ENCODE results near the gene ARID5B.
"Not testable (repeated sequence)": the region's sequence is repeated elsewhere in the genome, so short reads cannot be mapped to it uniquely, and the experiment has no call there.

ARID5B gene

DNA sequence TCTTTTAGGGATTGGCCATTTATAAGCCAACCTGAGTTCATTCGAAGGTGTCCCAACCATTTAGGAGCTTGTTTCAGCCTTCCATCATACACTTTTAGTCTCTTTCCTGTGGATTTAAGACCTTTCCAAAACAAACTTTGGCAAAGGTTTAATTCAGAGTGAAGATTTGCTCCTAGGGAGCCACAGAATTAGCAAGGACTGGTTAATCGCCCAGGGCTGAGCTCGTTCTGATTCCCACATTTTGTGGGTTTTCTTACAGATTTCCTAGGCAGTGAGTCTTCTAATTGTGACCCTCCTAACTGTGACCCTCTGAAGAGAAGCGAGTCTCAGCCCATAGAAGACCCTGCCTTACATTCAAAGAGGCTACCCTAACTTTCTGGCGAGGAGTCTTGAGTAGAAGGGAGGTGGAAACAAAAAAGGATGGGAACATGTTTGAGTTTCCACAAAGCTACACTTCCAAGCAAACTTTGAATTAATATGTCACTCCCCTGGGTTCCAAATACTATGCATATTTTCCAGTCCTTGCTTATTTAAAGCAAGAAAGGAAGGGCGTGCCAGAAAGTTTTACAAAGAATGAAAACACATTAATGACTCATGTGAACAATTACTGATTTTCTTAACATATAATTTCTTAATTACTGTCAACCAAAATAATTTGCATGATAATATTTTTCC lies 118.3 kb downstream of the ARID5B start:
- no peak for DNase-seq

DNA sequence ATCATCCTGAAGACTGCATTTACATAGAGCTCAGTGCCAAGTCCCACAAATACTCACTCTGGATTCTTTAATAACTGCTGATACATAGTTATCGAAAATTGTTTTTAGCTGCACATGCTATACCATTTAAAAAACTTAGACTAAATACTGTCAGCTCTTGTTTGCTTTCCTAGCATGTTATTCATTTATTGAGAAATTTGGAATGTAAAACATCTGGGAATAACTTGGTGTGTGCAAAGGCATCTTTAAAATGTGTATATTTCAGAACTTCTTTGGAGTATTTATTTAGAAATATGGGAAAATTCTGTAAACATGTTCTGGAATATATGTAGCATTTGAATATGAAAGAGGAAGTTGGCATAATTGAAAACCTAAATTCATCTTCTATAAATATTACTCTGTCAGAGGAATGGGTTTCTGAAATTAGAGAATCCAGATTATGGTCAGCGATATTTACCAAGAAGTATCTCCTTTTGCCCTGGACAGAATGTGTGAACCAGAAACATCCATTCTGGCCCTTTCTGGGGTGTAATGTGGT lies 119.7 kb downstream of the ARID5B start:
- DNase-seq: no peak

DNA sequence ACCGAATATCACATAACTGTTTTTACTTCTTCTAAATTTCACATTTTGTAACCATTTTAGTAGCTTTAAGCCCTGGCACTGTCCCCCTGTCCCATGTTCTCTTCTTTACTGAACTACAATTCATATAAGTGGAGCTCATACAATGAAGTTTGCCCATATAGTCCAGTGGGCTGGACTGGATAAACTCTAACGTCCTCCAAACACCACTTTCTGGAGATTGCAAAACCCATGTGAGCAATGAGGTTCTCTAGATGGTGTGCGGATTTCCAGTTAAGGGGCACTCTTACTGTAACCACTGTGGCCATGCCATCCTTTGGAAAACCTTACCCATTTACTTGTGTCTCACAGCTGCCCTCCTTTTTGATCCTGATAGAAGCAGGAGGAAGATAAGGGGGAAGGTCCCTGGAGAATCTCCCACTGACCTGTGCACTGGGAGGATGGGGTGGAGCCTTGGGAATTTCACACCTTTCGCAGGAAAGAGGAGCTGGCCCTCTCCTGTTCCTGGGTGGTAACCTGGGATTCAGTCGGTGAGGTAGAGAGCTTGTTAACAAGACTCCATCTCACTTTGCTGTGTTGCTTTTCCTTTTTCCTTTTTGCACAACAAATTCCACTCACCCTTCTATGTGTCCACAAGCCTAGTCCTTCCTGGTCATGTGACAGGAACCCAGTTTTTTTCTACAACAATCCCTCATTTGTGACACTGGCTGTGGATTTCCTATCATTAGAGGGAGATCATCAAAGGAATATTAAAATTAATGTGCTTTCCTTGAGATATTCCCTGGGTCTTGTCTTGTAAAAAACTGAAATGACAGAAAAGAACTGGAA lies 120.7 kb downstream of the ARID5B start:
- DNase-seq: no peak

DNA sequence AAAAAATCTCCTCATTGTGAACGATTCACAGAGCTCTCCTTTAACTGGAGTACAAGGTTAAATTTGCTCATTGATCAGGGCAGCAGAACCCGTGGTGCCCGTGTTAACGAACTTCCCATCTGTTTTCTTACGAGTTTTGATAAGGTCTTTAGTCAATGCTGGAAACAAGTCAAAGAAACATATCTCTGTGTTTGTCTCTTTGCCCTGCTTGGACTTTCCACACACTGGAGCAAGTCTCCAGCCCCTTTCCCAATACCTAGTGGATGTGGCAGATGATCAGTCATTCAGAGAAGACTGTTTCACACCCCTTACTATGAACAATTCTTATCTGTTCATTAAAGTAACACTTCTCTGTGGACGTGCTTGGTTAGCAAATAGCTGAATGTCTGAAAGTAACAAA lies 121.3 kb downstream of the ARID5B start:
- no peak for DNase-seq

DNA sequence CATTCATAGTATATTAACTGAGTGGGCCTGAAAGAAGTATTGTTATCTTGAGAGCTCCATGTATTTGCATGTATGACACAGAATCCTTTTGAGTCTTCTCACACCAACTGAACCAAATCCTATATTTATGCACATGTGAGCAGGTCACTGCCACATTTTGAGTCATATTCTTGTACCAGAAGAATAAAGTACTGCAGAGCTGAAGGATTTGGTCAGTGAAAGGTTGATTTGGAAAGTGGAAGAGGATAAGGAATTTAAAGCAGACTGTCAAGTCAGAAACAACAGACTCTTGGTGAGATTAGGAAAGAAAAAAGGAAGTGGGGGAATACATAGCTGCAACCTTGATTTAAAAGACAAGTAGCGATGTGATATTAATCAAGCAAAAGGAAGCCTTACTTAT lies 121.8 kb downstream of the ARID5B start:
- no peak for DNase-seq

DNA sequence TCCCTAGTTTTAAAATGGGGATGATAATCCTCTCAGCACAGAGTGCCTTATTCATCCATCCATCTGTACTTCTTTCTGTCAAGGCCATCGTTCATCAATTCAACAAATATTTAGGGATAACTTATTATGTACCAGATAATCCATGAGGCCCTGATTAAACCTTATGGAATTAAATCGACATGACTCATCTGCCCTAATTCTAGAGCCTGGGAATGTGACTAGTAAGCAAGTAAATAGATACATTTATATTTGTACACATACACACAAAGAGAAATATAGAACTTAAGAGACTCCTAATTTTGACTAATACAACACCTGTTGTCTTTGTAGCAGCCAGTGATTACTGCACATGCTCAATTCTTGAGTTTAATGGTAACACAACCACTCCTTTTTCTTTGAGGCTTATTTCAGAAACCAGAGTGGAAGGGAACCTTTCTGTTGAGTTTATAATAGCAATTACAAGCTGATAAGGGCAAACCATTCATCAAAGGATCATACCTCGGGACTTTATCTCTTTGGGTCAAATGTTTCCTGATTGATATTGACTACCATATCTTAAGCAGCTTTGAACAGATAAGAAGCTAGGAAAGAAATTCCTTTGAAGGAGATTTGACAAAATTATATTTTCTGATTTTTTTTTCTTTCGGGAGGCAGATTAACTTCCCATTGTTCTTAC lies 122.7 kb downstream of the ARID5B start:
- DNase-seq: no peak

DNA sequence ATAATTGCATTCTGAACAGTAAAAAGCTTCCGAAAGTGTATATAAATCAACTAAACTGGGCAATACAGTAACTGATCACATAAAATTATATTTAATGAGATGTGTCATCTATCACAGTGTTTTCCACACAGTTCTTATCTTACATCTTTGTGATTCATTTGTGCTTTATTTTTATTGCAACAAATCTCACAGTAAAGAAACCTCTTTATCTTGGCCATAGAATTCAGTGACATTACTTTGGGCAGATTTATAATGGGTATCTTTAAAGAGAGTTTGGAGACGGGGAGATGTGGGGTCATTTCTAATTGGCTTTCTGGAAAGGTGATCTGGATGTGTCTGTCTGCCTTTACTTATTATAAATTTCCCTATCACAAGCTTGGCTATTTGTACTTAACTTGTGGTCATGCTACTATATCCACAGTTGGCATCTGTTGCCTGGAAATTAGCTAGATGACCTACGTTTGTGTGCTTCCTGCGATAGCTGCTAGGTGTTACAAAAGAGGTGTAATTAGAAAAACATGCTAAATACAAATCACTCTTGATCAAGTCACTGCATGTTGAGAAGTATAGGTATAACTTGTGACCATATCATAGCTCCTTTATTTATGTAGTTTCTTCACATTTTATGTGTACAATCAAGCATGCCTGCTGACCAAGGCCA lies 123.8 kb downstream of the ARID5B start:
- no peak for DNase-seq

DNA sequence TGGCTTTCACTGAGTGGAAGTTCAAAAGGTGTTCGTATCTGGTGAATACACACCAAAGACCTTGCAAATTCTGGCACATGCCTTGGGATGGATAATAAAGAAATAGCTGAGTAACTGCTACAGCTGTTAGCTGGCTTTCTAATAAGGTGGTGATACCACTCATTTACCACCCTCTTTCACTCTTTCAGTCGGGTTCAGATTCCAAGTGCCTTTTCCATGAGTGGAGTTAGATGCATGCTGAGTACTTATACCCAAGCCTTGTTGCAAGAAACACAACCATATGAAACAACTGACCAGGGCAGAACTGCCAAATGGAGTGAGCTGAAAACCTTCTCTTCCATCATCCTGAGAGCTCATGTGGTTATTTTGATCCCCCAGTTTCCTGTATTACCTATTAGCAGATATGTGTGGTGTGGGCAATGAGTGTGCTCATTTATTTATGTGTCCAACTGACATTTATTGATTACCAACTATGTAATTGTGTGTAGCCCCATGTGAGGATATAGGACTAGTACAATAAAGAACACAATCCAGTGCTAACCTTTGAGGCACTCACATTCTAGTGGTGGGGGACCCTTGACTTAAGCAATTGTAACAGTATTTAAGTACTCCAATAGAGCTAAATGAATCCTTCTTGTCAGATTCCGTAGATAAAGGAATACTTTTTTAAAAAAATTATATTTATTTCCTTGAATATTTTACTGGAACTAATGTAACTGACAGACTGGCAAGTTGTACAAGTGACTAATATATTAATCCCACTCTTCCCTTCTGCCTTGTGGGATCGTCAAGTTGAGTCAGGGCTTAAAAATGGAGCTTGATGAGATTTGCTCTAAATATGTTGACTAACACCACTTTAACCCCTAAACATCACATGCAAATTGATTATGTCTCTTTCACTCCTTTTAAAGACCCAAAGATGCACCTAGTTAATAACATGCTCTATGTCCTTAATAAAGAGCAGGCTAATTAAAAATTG lies 124.7 kb downstream of the ARID5B start:
- no peak for DNase-seq

DNA sequence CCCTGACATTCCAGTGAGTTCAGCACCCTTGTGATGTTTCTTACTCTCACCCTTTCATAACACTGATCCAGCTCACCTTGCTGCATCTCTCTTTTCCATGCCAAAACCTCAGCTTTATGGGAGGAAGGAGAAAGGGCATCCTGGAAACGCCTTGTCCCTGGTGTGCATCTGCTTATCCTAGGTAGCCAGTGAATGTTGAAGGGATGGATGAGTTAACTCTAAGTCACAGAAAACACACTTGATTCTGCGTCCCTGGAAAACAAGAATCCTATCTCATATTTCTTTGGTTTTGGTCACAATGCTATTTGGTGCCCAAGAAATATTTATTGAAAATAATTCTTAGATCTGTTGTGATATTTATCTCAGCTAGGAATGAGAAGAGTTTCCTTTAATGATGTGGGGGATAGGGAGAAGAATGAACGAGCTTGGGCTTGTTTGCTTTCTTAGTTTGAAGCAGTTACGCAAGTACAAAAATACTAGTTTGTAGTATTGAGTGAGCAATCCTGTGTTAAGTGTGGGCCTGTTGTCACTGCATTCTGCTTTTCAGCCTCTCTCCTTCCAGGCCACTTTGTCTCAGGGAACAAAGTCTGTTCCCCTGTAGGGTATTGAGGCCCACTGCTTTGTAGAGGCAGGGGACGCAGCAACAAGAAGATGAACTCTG lies 126.5 kb downstream of the ARID5B start:
- no peak for DNase-seq

DNA sequence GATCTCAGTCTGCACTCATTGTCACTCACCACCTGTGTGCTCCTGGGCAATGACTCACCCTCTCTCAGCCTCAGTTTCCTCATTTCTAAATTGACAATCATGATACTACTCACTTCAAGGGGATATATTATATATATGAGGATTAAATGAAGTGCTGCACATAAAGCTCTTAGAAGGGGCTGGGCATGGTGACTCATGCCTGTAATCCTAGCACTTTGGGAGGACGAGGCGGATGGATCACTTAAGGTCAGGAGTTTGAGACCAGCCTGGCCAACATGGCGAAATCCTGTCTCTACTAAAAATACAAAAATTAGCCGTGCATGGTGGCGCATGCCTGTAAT lies 127.0 kb downstream of the ARID5B start:
- not testable (repeated sequence) for DNase-seq

DNA sequence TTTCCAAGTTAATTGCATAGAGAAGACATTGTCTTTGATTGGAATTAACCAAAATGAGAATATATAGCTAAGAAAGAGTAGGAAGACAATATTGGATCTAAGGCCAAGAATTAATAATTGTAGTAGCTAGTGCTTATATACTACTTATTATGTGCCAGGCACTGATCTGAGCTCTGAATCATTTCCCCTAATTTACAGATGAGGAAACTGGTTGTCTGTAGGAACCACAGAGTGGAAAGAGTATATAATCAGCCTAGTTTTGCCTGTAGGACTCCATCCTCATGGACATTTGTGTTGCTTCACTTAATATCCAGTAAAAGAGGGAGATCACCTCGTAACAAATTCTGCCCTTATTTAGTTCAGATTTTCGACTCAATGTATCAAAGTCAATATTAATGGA lies 127.9 kb downstream of the ARID5B start:
- no peak for DNase-seq

DNA sequence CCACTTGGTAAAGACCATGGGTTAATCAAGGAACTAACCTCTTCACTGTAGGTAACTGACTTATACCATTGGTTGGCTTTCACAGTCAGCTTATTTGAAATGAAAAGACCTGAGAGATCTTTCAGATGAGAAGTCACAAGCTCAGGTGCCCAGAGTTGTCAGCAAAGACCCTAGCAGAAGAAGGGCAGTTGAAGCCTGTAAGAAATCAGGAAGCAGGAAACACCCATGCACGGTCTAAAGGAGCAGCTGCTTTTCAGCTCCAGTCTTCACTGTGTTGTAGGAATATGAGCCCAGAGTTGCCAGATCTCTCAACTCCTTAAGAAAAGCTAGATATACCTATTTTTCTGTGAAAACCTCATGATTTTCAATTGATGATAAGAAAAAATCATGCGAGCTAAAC lies 130.0 kb downstream of the ARID5B start:
- no peak for DNase-seq

DNA sequence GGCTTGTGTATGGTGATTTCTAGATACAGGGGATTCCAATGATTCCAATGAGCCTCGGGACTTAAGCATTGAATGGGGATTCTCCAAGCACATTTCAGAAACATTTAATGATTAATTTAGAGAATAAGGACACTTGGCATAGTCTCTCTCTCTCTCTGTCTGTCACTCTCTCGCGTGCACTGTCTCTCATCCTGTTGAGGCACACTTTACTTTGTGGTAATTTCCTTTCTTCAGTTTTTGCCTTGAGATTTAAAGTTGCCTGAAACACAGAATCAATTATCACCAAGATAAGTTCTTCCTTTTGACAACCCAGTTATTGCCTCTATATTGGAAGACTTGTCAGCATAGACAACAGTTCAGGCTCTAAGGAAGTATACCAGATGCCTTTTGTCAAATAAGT lies 131.6 kb downstream of the ARID5B start:
- no peak for DNase-seq

DNA sequence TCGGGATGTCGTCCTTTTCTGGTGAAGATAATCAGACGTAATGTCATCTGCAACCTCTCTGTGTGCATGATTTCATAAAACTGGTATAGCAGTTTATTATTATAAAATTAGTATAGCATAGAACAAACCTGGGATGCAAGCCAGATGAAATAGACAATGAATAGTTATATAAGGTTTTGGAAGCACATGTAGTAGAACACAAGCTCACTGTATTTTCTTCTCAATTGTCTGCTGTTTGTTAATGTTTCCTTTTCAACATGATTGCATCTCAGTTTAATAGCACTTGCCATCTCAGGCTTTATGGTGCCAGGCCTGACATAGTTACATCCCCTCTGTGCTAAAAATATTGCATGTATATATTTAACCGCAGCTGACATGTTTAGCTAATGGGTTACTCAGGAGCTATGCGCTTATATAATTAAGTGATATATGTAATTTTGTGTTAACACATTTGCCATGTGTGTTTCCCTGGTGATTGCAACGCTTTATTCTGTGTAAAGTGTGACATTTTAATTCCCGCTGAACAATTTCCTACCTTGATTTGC lies 132.7 kb downstream of the ARID5B start:
- DNase-seq: no peak

DNA sequence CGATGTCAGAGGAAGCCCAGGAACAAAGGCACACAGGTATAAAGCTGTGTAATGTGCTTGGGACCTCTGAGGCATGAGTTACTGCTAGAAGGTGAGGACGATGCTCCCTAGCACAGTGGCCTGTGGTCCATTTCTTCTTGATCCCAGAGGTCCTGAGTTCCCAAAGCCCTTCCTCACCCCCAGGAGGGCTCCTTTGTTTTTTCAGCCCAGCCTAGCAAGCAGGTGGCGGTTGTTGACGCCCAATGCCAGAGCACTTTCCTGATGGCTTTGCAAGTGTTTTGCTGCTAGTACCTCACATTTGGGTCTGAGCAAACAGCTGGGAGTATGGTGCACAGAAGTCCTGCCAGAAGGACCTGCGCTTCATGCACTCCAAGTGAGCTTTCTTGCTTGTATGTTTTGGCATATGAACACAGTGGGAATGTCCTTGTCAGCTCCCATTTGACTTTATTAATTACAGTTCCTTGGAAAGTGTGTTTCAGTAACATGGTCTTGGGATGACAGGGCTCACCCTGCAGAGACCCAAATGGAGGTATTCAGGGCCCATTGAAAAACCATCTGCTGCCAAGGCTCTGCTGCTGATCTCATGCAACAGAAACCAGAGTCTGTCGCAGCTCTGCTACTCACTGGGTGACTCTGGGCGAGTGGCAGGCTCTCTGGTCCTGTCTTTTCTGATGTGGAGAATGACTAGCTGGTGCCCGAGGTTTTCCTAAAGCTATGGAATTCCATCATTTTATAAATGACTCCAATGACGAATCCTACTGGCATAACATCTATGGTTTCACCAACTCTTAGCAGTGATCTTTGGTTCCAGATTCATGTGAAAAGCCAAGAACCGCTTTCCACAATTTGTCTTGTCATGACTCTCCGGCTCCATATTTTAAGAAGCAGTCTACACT lies 134.9 kb downstream of the ARID5B start:
- DNase-seq: no peak

DNA sequence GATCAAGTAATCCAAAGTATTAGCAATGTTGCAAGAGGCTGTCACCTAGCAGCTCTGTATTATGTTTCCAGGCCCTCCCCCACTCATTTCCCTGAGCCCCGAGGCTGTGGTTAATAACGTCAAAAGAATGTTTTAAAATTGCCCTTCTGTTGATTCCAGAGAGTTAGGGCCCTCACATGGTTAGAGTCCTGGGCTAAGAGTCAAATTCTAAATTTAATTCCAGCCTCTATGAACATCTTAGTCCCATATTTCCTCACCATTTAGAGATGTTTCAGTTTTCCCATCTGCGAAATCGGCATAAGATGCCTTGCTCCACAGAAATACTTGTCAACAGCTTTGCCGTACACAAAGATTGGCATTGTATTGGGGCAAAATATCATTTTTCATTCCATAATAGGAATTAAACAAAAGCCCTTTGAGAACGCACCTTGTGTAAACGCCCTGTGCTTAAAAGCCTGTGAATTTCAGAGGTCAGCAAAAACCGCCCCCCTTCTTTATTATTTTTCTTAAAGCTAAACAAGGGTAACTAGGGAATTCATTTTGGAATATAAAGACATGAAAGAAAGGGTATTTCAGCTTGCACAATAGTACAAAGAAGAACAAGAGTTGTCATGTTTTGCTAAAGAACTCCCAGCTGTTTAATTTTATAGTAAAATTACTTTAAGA lies 135.8 kb downstream of the ARID5B start:
- DNase-seq: no peak

DNA sequence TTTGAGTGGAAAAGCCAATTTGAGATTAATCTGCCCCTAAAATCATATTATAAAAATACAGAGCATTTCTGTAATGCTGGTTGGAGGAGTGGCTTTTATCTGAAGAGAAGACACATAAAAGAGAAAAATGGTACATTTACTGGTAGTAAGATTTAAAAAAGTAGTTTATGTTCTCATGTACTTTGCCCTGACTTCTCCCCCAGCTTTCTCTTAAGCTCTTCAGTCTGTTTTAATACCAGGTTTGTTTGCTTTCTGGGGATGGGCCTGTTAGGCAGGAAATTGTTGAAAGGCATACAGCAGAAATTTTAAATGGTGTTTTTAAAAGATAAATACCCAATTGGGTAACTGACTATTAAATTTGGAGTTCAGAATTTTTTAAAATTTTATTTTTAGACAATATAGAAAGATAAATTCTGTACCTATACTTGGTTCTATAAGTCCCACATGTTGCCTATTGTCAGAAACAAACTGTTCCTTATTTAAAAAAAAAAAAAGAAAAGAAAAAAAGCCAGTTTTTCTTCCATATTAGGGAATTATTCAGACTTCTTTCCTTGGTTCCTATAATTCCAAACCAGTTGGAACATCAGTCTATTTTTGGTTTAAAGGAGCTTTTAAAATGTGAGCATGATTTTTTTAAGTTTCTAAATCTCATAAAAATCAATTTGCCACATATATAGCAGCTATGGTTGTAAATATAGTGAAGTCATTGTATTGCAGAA lies 136.6 kb downstream of the ARID5B start:
- DNase-seq: no peak

DNA sequence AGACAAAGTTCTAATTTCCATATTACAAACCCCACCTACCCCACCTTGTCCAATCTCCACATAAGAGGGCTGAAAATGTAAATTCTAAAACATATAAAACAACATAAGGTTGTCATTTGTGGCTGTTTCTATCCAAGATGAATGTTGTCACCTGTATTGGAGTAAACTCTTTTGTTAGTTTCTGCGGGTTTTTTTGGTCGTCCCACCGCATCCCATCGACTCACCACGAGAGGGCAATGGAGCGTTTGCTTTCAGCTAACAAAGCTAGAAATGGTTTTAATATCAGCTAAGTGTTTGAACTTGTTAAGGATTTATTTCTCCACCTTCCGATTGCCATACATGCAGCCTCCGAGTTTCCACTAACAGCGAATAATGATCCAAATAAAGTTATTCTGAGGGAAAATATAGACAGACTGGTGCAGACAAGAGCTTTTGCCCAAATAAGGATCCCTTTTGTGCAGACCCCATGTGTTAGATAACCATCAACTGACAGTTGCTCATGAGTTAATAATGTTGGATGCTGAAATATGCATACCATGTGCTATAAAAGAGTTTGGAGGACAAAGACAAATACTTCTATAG lies 137.2 kb downstream of the ARID5B start:
- peak; percentile 17 for DNase-seq

All from NCI-H526 treated with DMSO at 0.1 percent for 48 hours (cell line).